Activated CD8-positive, alpha-beta memory T cell treated with anti-CD3 and anti-CD28 coated beads, Interleukin-2, amount 50 U/mL, for 1 hour (primary cell): ENCODE measurements around the gene SYNJ2BP.
"Not testable (repeated sequence)": the region's sequence is repeated elsewhere in the genome, so short reads cannot be mapped to it uniquely, and the experiment has no call there.

Source experiments
- DNase-seq: peaks from one replicate; pipeline ENCODE4 v3.0.0-alpha.2; 2020; ENCODE audit errors: extremely low read depth

The SYNJ2BP gene, protein sequence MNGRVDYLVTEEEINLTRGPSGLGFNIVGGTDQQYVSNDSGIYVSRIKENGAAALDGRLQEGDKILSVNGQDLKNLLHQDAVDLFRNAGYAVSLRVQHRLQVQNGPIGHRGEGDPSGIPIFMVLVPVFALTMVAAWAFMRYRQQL

DNA sequence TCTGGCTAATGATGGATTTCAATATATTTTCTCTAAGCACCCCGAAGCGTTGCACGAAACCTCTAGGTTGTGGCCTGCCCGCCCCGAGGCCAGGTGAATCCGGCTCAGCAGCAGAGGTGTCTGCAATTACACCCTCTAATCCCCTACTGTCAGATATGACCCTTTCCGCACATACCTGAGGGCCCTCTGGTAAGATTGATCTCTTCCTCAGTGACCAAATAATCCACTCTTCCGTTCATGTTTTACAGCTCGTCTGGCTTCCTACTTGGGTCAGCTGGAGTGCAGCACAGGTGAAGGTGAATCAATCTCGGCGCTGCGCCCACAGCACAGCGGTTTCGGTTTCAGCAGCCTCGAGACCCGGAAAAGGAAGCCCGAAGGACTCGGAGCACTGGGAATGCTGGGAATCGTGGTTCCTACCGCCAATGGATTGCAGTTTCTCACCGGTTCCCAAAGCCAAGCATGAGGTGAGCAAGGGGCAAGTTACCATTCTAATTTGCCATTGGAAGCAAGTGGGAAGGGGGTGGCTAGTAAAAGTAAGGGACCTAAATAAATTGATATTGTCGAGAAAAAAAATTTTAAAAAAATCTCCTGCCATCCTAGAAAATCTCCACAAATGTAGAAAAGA is at the start of gene SYNJ2BP:
Gene SYNJ2BP, minus strand, starts transcription at position 366 of the 625 bp plus-strand sequence. Its CDS starts 127 bp downstream, at position 239.
- DNase-seq, result peak; percentile 13

DNA sequence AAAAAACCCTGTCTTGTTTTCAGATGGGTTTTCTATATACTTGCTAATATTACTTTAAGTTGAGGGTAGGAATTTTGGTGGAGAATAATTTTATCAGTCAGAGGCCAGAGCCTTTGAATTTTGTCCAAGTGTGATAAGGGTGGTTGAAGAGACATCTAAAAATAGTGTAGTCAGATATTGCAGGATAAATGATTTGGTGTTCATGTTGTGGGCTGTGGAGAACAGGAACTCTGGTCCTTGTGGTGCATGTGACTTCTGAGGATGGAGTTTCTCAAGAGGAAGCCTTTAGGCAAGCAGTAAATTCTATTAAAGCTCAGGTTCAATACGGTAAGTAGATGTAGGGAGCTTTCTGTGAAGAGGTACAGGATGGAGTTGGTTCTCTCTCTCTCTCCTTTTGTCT is 37.8 kb upstream of the SYNJ2BP start:
- no peak for DNase-seq

DNA sequence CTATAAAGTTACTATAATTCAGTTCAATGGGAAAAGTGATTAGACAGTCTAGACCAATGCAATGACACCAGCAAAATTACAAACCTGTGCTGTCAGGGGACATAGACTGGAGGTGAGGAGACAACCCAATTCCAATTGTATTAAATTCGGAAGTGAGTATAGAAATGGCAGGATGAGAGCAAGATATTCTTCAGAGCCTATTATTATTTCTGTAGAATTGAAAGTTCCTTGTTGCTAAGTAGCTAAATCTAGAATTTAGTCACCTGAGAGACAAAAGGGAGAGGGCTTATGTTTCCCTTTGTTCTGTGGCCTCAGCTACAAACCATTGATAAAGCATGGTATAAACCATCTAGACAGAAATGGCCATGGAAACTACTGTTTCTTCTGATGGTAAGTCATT is 35.0 kb upstream of the SYNJ2BP start, which contains the start of gene ADAM21:
Gene ADAM21, plus strand, starts transcription at position 301 of the 400 bp plus-strand sequence. CDS start 5,326 bp downstream, outside the sequence.
- DNase-seq, result no peak

DNA sequence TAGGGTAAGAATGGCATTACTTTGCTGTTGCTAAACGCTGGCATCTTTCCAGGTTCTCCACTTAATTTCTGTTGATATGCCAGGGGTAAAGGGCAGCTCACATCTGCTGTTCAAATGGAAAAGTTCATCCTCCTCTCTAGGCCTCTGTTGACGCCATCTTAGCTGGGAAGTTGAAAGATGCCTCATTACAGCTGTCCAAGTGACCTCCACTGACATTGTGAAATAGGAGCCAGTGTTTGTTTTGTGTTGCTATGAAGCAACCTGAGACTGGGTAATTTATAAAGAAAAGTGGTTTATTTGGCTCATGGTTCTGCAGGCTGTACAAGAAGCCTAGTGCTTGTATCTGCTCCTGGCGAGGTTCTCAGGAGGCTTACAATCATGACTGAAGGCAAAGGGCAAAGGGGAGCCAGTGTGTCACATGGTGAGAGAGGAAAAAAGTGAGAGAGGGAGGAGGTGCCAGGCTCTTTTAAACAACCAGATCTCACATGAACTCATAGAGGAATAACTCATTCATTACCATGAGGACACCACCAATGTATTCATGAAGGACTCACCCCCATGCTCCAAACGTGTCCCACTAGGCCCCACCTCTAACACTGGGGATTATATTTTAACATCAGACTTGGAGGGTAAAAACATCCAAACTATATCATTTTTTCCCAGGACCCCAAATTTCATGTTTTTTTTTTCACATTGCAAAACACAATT is 31.9 kb upstream of the SYNJ2BP start:
- DNase-seq, result no peak

DNA sequence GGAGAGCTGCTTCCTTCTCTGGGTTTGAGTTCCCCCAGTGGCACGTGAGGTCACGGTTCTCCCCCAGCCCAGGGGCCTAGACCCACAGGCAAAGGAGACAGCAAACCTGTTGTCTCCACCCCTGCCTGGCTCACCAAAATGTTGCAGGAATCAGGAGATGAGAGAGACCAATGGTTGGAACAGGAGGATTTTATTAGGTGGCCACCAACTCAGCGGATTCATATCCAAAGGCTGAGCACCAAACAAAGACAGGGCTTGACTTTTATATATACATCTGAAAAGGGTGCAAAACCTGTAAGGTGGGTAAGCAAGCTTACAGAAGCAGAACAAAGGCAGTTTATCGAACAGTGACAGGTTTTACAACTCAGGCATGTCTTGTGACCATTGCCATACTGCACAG is 25.9 kb upstream of the SYNJ2BP start:
- no peak for DNase-seq

DNA sequence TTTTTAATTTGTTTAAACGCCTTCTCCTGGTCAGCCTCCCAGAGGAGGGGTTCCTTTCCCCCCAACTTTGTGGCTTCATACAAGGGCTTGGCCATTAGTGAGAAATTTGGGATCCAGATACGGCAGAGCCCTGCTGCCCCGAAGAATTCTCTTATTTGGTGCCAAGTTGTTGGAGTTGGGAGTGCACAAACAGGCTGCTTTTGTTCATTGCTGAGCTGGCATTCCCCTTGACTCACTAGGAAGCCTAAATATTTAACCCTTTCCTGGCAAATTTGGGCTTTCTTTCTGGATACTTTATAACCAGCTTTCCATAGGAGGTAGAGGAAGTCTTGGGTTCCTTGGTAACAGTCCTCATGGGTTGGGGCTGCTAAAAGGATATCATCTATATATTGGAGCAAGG is 24.8 kb upstream of the SYNJ2BP start:
- DNase-seq, result no peak

DNA sequence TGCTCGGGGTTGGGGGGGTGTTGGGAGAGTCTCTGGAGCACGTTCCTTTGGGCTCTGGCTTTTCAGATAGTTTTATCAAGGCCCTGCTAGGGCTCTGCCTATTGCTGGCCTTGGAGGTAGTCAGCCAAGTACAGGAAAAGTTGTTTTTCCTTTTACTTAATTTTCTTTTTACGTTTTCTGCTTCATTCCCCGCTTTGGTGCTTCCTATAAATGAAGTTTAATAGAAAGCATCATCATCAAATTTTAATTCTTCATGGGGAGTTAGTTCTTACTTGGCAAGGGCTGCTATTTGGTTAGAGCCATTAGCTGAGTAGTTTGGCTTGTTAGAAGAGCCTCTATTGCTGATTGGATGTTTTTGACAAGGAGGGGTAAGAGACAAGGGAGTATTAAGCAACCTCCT is 20.0 kb upstream of the SYNJ2BP start:
- no peak for DNase-seq

DNA sequence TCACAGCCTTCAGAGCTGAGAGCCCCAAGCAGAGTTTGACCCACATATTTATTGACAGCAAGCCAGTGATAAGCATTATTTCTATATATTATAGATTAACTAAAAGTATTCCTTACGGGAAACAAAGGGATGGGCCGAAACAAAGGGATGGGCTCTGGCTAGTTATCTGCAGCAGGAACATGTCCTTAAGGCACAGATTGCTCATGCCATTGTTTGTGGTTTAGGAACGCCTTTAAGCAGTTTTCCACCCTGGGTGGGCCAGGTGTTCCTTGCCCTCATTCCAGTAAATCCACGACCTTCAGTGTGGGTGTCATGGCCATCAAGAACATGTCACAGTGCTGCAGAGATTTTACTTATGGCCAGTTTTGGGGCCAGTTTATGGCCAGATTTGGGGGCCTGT is 9.7 kb upstream of the SYNJ2BP start:
- not testable (repeated sequence) for DNase-seq

DNA sequence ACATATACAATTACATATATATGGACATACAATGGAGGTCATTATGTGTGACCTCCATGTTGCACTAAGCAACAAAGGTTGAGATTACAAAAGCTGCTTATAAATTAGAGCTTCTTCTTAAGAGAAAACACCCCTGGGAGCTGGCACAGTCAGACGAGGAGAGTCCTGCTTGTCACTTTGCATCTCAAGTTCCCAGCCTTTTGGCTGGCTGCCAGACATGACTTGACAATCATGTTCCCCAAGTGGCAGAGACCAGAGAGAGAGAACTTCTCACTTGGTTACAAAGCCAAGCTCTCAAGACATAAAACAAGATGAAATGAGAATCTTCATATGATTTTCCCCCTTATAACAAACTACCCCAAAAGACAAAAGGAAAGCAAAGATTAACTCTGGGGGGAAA is 8.5 kb upstream of the SYNJ2BP start:
- DNase-seq, result no peak

DNA sequence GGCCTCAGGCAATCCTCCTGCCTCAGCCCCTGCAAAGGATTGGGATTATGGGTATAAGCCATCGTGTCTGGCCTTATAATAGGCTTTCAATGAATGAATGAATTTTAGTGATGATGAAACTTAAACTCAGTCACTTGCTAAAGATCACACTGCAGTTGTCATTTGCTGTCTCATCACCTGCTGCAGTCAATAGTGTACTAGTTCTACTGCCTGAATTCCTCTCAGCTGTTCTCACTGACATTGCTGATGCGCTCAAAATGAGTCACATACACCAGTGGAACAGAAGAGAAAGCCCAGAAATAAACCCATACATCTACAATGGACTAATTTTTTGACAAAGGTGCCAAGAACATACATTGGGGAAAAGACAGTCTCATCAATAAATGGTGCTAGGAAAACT is 5.6 kb upstream of the SYNJ2BP start:
- DNase-seq, result no peak

DNA sequence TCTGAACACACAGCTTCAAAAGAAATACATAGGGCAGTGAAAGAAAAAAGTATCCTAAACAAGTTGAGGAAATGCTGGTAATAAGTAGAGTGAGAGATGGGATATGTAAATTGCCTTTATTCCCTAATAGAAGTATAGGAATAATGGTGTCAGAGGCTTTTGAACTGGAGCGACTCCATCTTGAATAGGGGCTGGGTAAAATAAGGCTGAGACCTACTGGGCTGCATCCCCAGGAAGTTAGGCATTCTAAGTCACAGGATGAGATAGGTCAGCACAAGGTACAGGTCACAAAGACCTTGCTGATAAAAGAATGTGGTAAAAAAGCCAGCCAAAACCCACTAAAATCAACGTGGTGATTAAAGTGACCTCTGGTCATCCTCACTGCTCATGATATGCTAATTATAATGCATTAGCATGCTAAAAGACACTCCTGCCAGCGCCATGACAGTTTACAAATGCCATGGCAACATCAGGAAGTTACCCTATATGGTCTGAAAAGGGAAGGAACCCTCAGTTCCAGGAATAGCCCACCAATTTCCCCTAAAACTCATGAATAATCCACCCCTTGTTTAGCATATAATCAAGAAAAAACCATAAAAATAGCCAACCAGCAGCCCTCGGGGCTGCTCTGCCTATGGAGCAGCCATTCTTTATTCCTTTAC is 2.5 kb upstream of the SYNJ2BP start:
- DNase-seq, result not testable (repeated sequence)

DNA sequence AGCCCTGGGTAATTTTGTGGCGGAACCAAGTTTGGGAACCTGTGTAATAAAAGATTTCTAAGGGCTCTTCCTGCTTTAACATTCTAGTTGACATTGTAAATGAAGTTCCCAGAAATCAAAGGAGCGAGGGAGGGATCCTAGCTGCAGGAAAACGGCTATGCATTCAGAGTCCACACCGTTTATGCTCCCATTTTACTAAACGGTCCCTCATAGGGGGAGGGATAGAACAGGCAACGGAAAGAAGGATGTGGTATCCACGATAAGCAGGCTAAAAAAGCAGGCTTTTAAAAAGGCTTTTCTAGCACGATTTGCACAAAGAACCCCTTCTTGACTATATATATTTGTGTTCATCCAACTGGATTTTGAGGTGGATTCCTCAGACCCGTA is 559 bp downstream of the SYNJ2BP start:
- no peak for DNase-seq

DNA sequence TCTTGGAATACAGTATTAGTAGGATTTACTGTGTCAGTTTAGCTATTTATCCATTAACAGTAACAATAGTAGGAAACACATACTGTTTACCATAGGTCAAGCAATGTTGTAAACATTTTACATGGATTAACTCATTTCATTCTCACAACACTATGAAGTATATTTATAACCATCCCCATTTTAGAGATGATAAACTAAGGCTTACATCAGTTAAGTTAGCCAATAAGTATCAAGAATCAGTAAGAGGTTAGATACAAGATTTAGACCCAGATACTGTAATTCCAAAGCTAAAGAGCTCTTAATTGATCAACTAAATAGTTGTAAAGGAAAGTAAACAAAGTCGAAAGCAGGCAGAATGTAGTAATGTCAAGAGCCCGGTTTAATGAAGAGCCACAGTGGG is 1.1 kb downstream of the SYNJ2BP start:
- DNase-seq, result no peak

DNA sequence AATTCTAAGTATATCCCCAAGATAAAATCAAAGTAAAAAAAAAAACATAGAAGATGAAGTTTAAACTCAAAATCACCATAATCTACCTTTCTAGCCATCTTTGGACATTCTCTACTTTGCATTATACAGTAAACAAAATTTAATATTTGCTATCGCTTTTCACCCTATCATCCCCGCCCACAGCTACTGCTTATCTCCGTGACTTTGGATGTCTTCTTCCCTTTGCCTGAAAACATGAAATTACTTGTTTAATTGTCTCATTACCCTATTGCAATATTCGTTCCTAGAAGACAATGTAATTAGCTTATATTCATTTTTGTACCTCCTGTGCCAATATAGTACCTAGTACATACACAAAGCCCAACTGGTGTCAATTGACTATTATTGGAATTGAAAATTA is 9.3 kb downstream of the SYNJ2BP start:
- no peak for DNase-seq

DNA sequence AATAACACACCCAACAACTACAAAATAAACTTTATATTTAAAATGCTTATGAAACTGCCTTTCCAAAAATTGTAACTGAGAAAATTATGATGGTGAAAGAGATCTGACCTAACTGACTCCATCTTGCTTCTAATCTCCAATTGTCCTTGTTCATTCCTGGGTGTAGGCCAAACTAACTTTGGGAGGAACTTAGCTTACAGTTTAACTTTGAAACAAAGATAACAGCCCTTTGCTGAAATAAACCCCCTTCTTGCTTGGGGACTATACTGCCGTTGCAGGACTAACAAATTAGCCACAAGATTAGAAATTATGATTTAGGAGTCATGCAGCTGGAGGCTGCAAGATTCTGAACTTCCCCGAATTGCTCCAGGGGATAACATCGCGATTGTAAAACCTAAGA is 10.7 kb downstream of the SYNJ2BP start:
- not testable (repeated sequence) for DNase-seq

DNA sequence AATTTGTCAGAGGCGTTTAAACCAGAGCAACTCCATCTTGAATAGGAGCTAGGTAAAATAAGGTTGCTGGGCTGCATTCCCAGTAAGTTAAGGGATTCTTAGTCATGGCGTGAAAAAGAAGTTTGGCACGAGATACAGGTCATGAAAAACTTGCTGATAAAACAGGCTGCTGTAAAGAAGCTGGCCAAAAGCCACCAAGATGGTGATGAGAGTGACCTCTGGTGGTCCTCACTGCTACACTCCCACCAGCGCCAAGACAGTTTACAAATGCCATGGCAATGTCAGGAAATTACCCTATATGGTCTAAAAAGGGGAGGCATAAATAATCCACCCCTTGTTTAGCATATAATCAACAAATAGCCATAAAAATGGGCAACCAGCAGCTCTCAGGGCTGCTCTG is 13.6 kb downstream of the SYNJ2BP start:
- DNase-seq, result not testable (repeated sequence)

DNA sequence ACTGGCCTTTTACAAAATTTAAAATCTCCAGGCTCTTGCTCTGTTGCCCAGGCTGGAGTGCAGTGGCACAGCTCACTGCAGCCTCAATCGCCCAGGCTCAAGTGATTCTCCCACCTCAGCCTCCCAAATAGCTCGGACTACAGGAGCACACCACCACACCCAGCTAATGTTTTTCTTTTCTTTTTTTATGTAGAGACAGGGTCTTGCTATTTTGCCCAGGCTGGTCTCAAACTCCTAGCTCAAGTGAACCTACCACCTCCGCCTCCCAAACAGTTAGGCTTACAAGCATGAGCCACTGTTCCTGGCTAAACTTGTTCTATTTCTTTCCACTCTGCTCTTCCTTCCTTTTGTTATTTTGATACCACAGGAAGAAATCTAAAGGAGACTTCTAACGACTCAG is 15.2 kb downstream of the SYNJ2BP start:
- no peak for DNase-seq

DNA sequence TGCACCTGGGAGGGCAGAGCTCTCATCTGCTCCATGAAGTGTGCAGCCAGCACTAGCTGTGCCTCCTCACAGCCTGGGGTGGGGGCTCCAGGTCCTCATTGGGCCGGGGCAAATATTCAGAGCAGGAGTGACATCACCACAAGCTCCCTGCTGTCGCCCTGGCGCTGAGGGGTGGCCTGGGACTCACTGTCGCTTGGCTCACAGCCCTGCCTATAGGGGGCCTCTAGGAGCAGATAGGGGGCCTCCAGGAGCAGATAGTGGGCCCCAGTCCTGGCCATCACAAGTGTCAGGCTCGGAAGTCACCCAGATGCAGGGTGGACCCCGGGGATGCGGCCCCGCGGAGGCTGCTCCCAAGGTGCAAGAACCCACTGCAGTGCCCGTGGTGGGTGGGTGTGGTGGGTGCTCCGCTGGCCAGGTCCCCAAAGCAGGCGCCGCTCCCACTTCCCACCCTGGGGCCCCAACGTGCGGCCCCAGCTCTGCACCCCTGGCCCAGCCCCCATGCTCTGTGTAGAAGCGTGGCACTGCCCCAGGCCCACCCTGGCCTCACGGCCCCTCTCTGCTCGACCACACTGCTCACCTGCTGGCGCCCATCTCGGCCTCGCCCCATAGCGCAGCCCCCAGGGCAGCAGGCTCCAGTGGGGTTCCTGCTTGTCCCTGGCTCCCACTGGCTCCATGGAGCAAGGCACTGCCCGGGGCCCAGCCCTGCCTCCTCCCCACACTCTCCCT is 18.0 kb downstream of the SYNJ2BP start:
- DNase-seq, result no peak

DNA sequence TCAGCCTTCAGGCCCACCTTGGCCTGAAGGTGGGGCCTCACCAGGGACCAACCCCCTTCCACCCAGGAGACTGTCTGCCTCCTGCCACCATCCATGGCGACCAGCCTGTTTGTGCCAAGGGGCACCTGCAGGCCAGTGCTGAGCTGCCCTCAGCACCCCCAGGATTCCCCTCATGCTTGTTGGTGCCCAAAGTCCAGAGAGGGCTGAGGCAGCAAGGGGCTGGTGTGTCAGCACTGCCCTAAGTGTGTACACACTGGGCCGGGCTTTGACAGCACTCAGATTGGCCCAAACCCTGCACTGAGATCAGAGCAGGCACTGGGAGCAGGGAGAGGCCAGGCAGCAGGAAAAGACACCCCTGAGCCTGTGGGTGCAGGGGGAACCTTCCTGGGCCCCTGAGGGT is 18.6 kb downstream of the SYNJ2BP start:
- DNase-seq, result no peak

DNA sequence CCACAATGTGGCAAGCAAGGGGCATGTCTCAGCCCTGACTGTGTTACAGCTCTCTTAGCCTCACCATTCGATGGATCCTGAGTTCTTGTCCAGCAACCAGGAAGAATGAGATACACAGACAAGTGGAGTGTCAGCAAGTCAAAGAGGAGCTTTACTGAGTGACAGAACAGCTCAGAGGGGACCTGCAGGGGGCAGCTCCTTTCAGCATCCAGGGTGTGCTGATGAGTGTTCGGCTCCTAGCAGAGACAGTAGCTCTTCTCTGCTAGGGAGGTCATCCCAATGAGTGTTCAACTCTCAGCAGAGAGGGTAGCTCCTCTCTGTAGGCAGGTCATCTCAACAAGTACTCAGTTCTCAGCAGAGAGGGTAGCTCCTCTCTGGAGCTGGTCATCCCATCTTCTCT is 19.1 kb downstream of the SYNJ2BP start:
- DNase-seq, result no peak

DNA sequence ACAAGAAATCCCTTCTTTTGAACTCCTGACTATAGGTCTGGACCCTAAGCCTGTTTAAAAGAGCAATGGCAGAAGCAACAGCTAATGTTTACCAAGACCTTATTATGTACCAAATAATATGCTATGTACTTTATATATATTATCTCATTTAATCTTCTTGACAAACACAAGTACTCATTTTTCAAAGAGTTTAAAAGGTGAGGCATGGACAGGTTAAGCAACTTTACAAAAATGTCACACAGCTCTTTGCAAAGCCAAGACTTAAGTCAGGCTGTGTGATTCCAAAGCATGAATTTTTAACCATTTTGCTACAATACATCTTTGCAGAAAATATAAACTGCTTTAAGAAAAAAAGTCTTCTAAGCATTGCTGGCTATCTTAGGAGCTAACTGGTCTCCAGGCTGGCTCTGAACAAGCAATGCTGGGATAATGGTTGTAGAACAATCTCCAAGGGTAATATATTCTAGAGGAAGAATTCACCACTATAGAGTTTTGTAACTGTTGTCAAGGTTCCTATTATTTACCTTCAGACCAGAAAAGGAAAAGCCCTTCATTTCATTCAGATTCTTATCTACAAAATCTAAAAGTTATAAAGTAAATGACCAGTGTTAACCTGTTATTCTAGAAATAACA is 22.1 kb downstream of the SYNJ2BP start:
- DNase-seq, result no peak

DNA sequence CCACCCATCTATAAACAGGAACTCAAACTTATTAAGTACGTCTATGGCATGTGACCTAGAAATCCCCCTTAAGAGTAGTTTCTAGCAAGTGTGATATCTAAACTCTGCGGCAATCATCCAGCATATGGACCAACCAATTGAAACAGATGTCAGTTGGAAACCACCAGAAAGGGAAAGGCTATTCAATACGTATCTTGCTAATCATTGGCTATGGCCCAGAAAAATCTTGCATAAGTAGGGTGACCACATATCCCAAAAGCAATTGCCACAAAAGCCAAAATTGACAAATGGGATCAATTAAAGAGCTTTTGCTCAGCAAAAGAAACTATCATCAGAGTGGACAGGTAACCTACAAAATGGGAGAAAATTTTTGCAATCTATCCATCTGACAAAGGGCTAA is 24.2 kb downstream of the SYNJ2BP start:
- DNase-seq, result no peak
